AG08395 (cell line): ENCODE data around the gene COL20A1.

Experiments
- DNase-seq: peaks from one replicate; pipeline ENCODE4 v3.0.0; 2012; ENCODE audit warnings: mixed read lengths, low spot score

COL20A1 gene

GRCh38 chr20:63320616-63321147, 27.7 kb downstream of the COL20A1 start:
- no peak for DNase-seq

GRCh38 chr20:63321148-63321831, 28.3 kb downstream of the COL20A1 start:
- peak; percentile 64 for DNase-seq

GRCh38 chr20:63322146-63322932, 29.4 kb downstream of the COL20A1 start:
- no peak for DNase-seq

GRCh38 chr20:63322933-63323273, 29.9 kb downstream of the COL20A1 start:
- DNase-seq, result no peak

GRCh38 chr20:63323357-63323981, 30.5 kb downstream of the COL20A1 start:
- DNase-seq, result no peak

GRCh38 chr20:63325021-63325471, 32.1 kb downstream of the COL20A1 start:
- no peak for DNase-seq

GRCh38 chr20:63325554-63326313, 32.7 kb downstream of the COL20A1 start:
- DNase-seq, result no peak

- no peak for DNase-seq
Observed at GRCh38 chr20:63326314-63327230, 33.6 kb downstream of the COL20A1 start.

- no peak for DNase-seq
Observed at GRCh38 chr20:63327231-63327745, 34.3 kb downstream of the COL20A1 start.

GRCh38 chr20:63328026-63328700, 35.2 kb downstream of the COL20A1 start:
- no peak for DNase-seq

GRCh38 chr20:63328718-63329275, 35.8 kb downstream of the COL20A1 start:
- DNase-seq, result no peak

- no peak for DNase-seq
Observed at GRCh38 chr20:63329331-63330083, 36.5 kb downstream of the COL20A1 start.

- DNase-seq, result no peak
Observed at GRCh38 chr20:63330084-63330760, 37.2 kb downstream of the COL20A1 start.

- DNase-seq, result no peak
Observed at GRCh38 chr20:63330940-63331339, 38.0 kb downstream of the COL20A1 start.

GRCh38 chr20:63331741-63332400, 38.9 kb downstream of the COL20A1 start:
- DNase-seq, result no peak

GRCh38 chr20:63332488-63333240, 39.7 kb downstream of the COL20A1 start:
- no peak for DNase-seq

- DNase-seq, result no peak
Observed at GRCh38 chr20:63333241-63333836, 40.4 kb downstream of the COL20A1 start.
